UCSD-AML1 (cell line): ENCODE data around the gene ARHGAP42.

ENCODE experiments used
- DNase-seq: peaks from one replicate; lab custom pipeline; 2025; ENCODE audit not compliant: unreplicated experiment; lab: John Stamatoyannopoulos, UW

The ARHGAP42 gene

GRCh38 chr11:100827934-100828661, 141.0 kb downstream of the ARHGAP42 start:
- no peak for DNase-seq

- no peak for DNase-seq
Observed at GRCh38 chr11:100830274-100830673, 143.2 kb downstream of the ARHGAP42 start.

GRCh38 chr11:100830978-100831732, 144.1 kb downstream of the ARHGAP42 start:
- no peak for DNase-seq

- DNase-seq, result no peak
Observed at GRCh38 chr11:100831929-100832494, 144.9 kb downstream of the ARHGAP42 start.

- DNase-seq, result no peak
Observed at GRCh38 chr11:100832829-100833228, 145.7 kb downstream of the ARHGAP42 start.

- no peak for DNase-seq
Observed at GRCh38 chr11:100833276-100833675, 146.2 kb downstream of the ARHGAP42 start.

- no peak for DNase-seq
Observed at GRCh38 chr11:100835854-100836253, 148.8 kb downstream of the ARHGAP42 start.

- no peak for DNase-seq
Observed at GRCh38 chr11:100837311-100837710, 150.2 kb downstream of the ARHGAP42 start.

GRCh38 chr11:100841711-100842407, 154.8 kb downstream of the ARHGAP42 start:
- no peak for DNase-seq

GRCh38 chr11:100847696-100848216, 160.7 kb downstream of the ARHGAP42 start:
- no peak for DNase-seq

- DNase-seq, result no peak
Observed at GRCh38 chr11:100849009-100849900, 162.2 kb downstream of the ARHGAP42 start.

- no peak for DNase-seq
Observed at GRCh38 chr11:100849901-100850235, 162.8 kb downstream of the ARHGAP42 start.

GRCh38 chr11:100851147-100851546, 164.1 kb downstream of the ARHGAP42 start:
- DNase-seq, result no peak

GRCh38 chr11:100851584-100852152, 164.6 kb downstream of the ARHGAP42 start:
- no peak for DNase-seq

GRCh38 chr11:100855466-100856067, 168.5 kb downstream of the ARHGAP42 start:
- no peak for DNase-seq

GRCh38 chr11:100857236-100858005, 170.3 kb downstream of the ARHGAP42 start:
- DNase-seq, result no peak

- no peak for DNase-seq
Observed at GRCh38 chr11:100860318-100861155, 173.4 kb downstream of the ARHGAP42 start.

- no peak for DNase-seq
Observed at GRCh38 chr11:100861212-100861611, 174.1 kb downstream of the ARHGAP42 start.
